ENCODE data around the gene PRIMPOL.

GRCh38 chr4:184712322-184712721 lies 62.8 kb downstream of the PRIMPOL start:
- TF ChIP-seq, protein P1, sequence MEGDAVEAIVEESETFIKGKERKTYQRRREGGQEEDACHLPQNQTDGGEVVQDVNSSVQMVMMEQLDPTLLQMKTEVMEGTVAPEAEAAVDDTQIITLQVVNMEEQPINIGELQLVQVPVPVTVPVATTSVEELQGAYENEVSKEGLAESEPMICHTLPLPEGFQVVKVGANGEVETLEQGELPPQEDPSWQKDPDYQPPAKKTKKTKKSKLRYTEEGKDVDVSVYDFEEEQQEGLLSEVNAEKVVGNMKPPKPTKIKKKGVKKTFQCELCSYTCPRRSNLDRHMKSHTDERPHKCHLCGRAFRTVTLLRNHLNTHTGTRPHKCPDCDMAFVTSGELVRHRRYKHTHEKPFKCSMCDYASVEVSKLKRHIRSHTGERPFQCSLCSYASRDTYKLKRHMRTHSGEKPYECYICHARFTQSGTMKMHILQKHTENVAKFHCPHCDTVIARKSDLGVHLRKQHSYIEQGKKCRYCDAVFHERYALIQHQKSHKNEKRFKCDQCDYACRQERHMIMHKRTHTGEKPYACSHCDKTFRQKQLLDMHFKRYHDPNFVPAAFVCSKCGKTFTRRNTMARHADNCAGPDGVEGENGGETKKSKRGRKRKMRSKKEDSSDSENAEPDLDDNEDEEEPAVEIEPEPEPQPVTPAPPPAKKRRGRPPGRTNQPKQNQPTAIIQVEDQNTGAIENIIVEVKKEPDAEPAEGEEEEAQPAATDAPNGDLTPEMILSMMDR (conservative IDR thresholded peaks at IDR 0.05), result no peak
- TF ChIP-seq EZH2 (IDR thresholded peaks at IDR 0.05; ENCODE audit: low read depth), result no peak
